IMR-90 (cell line): Measurements from ENCODE around the gene HRH3. TPM values are rescaled to one million over a fixed set of nuclear protein-coding genes. Genes with fewer than 3 reads are reported as not detected.

Experiments used
- ATAC-seq: fragments of 200-7000 bp; cut with Tn5 transposase; 2 replicates; pipeline ENCODE4 v1.9.1; 2020; ENCODE audit warnings: low read depth, mild to moderate bottlenecking, moderate library complexity
- BruUV-seq: library from RNA; stranded (reverse); fragments of 400-500 nt; replicated peaks from 2 replicates; lab custom pipeline; 2021; lab: Mats Ljungman, UMichigan
- CTCF ChIA-PET: fragments of 300-600 bp; formaldehyde crosslinking; extraction: SDS; loops from one replicate; lab custom pipeline; 2021; ENCODE audit warnings: antibody characterized with exemption; lab: Yijun Ruan, JAX
- POLR2A ChIA-PET: fragments of 300-600 bp; sonication (Branson Sonifier 250); formaldehyde crosslinking; loops from one replicate; lab custom pipeline; 2022; ENCODE audit warnings: antibody characterized with exemption; ENCODE audit not compliant: unreplicated experiment; lab: Charles Lee
- DNase-seq: peaks from one replicate; pipeline ENCODE4 v3.0.0; 2013
- H2AFZ ChIP-seq: replicated peaks from 2 replicates; pipeline ENCODE3; 2013; ENCODE audit warnings: low read length, mild to moderate bottlenecking; ENCODE audit not compliant: poor library complexity
- H2AK5ac ChIP-seq: 2 replicates; pipeline ENCODE4 v1.6.1; 2013; ENCODE audit warnings: low read depth, low read length, inconsistent platforms
- H2AK9ac ChIP-seq: replicated peaks from 2 replicates; pipeline ENCODE3; 2013; ENCODE audit warnings: mild to moderate bottlenecking, low read depth, low read length, moderate library complexity; ENCODE audit not compliant: poor library complexity
- H2BK120ac ChIP-seq: 2 replicates; pipeline ENCODE4 v1.6.1; 2013; ENCODE audit warnings: low read depth, low read length, inconsistent platforms
- H2BK15ac ChIP-seq: 3 replicates; pipeline ENCODE4 v1.6.1; 2013; ENCODE audit warnings: low read depth, low read length, inconsistent platforms
- H2BK20ac ChIP-seq: 2 replicates; pipeline ENCODE4 v1.6.1; 2013; ENCODE audit warnings: low read depth, mild to moderate bottlenecking, inconsistent platforms, low read length, moderate library complexity
- H2BK5ac ChIP-seq: 2 replicates; pipeline ENCODE4 v1.6.1; 2013; ENCODE audit warnings: mild to moderate bottlenecking, low read depth, low read length, inconsistent platforms; ENCODE audit not compliant: poor library complexity, severe bottlenecking
- H3K14ac ChIP-seq: replicated peaks from 2 replicates; pipeline ENCODE4 v1.6.1; 2013; ENCODE audit warnings: low read depth, low read length, inconsistent platforms
- H3K18ac ChIP-seq: 2 replicates; pipeline ENCODE4 v1.6.1; 2013; ENCODE audit warnings: low read depth, low read length, control low read depth
- H3K23ac ChIP-seq: 2 replicates; pipeline ENCODE4 v1.6.1; 2013; ENCODE audit warnings: low read depth, low read length, inconsistent platforms
- H3K27ac ChIP-seq: 2 replicates; pipeline ENCODE4 v1.5.1; 2013; ENCODE audit warnings: mild to moderate bottlenecking, control low read depth, low read length; ENCODE audit not compliant: insufficient read depth
- H3K27me3 ChIP-seq: 2 replicates; pipeline ENCODE4 v1.6.1; 2013; ENCODE audit warnings: low read length; ENCODE audit not compliant: control insufficient read depth, insufficient read depth
- H3K36me3 ChIP-seq: 2 replicates; pipeline ENCODE4 v1.6.1; 2013; ENCODE audit warnings: low read length, mixed read lengths; ENCODE audit not compliant: control insufficient read depth, insufficient read depth
- H3K4ac ChIP-seq: 2 replicates; pipeline ENCODE4 v1.6.1; 2013; ENCODE audit warnings: low read depth, low read length, inconsistent platforms
- H3K4me1 ChIP-seq: 2 replicates; pipeline ENCODE4 v1.6.1; 2013; ENCODE audit warnings: low read length, mixed read lengths; ENCODE audit not compliant: control insufficient read depth, insufficient read depth
- H3K4me2 ChIP-seq: 2 replicates; pipeline ENCODE4 v1.6.1; 2013; ENCODE audit warnings: low read depth, mild to moderate bottlenecking, control low read depth, low read length, moderate library complexity
- H3K4me3 ChIP-seq: 2 replicates; pipeline ENCODE4 v1.5.1; 2013; ENCODE audit warnings: low read depth, mild to moderate bottlenecking, control low read depth, low read length, moderate library complexity; ENCODE audit not compliant: insufficient read depth
- H3K56ac ChIP-seq: 2 replicates; pipeline ENCODE4 v1.6.1; 2013; ENCODE audit warnings: low read length, inconsistent platforms; ENCODE audit not compliant: insufficient read depth; ENCODE audit errors: extremely low read depth
- H3K79me1 ChIP-seq, 2 experiments: 2 replicates each; pipeline ENCODE4 v1.6.1; 2013; ENCODE audit warnings: low read length in 2 of 2, inconsistent platforms in 1 of 2, low read depth in 1 of 2
- H3K9ac ChIP-seq: 2 replicates; pipeline ENCODE4 v1.6.1; 2013; ENCODE audit warnings: low read depth, low read length, control low read depth
- H3K9me1 ChIP-seq: 2 replicates; pipeline ENCODE4 v1.6.1; 2013; ENCODE audit warnings: low read length, inconsistent platforms; ENCODE audit not compliant: insufficient read depth
- H3K9me3 ChIP-seq: 2 replicates; pipeline ENCODE4 v1.6.1; 2013; ENCODE audit warnings: low read length; ENCODE audit not compliant: control insufficient read depth, insufficient read depth
- H4K20me1 ChIP-seq: 2 replicates; pipeline ENCODE4 v1.6.1; 2013; ENCODE audit warnings: low read length, inconsistent platforms; ENCODE audit not compliant: insufficient read depth
- H4K5ac ChIP-seq: 2 replicates; pipeline ENCODE4 v1.6.1; 2013; ENCODE audit warnings: mild to moderate bottlenecking, low read depth, low read length, control low read depth
- H4K8ac ChIP-seq, 2 experiments: 2 replicates each; pipeline ENCODE4 v1.6.1; 2013; ENCODE audit warnings: low read depth in 2 of 2, low read length in 2 of 2, control low read depth in 1 of 2, inconsistent platforms in 1 of 2
- H4K91ac ChIP-seq: 2 replicates; pipeline ENCODE4 v1.6.1; 2013; ENCODE audit warnings: low read depth, low read length, inconsistent platforms; ENCODE audit not compliant: insufficient read depth
- CEBPB ChIP-seq: IDR thresholded peaks from 2 replicates; pipeline ENCODE4 v1.6.1; 2012; ENCODE audit warnings: low read depth, low read length, improper control_type of control experiment
- FOS ChIP-seq: fragments of 150-350 bp; IDR thresholded peaks from 2 replicates; pipeline ENCODE4 v1.6.1; 2016; ENCODE audit warnings: low read depth, low read length
- RFX5 ChIP-seq: IDR thresholded peaks from 2 replicates; pipeline ENCODE4 v1.8.0; 2012; ENCODE audit warnings: low read depth, mild to moderate bottlenecking, low read length, moderate library complexity
- SMC3 ChIP-seq: fragments of 150-350 bp; IDR thresholded peaks from 2 replicates; pipeline ENCODE4 v1.6.1; 2016; ENCODE audit warnings: low read depth, mild to moderate bottlenecking, antibody characterized with exemption, low read length, moderate library complexity
- WGBS, 2 experiments: methylation state at CpG; one replicate each; pipeline versions ENCODE4 v1.1.5 to v1.1.7; 2013; ENCODE audit warnings: missing lambda C conversion rate in 2 of 2; ENCODE audit not compliant: insufficient read length in 1 of 2; ENCODE audit errors: extremely low coverage in 2 of 2; 5-methylcytosine and 5-hydroxymethylcytosine counted together
- dilution Hi-C: fragments of 300-500 bp; cut with HindIII; formaldehyde crosslinking; loops from one replicate; pipeline ENCODE4 v1.14.3; 2018; ENCODE audit warnings: low sequenced_read_pairs; ENCODE audit not compliant: unreplicated experiment
- in situ Hi-C: fragments of 300-500 bp; cut with MboI; formaldehyde crosslinking; loops from 3 replicates; pipeline ENCODE4 v1.14.3; 2019; ENCODE audit warnings: low sequenced_read_pairs, inconsistent platforms, mixed read lengths
- intact Hi-C: fragments of 100-400 bp; cut with micrococcal nuclease; formaldehyde crosslinking; loops from 2 replicates; pipeline ENCODE4 v1.10.0; 2022
- polyA plus RNA-seq, 3 experiments: library from polyadenylated mRNA; depleted of rRNA; stranded (reverse); fragments of >200 nt; gene quantifications; 2 replicates each; pipeline ENCODE4 v1.2.3, GENCODE V29; 2012; ENCODE audit warnings: low replicate concordance in 1 of 3
- total RNA-seq: library from RNA; depleted of rRNA; stranded (reverse); fragments of >200 nt; gene quantifications from 2 replicates; pipeline ENCODE4 v1.2.3, GENCODE V29; 2012
- TF ChIP-seq, protein P1 (sequence below): fragments of 150-350 bp; IDR thresholded peaks from 2 replicates; pipeline ENCODE4 v1.6.1; 2017; ENCODE audit warnings: mild to moderate bottlenecking, antibody characterized with exemption, low read length, low read depth

HRH3 gene
- total and polyA plus RNA-seq, 2 of the 4 experiments (the other 2 are of a cell fraction), result not detected

GRCh38 chr20:62226707-62227590 is 6.9 kb upstream of the HRH3 start:
- Histone ChIP-seq H3K9ac (no peak overlapping the region), H3K9me1 (no peaks in the 10 kb centered on the region), H3K23ac (no peak overlapping the region), H3K79me1 (no peaks in the 10 kb centered on the region), H2AK5ac (no peak overlapping the region), H4K20me1 (no peaks in the 10 kb centered on the region), H3K14ac (no peak overlapping the region), H2BK20ac (no peak overlapping the region), H2AK9ac (no peak overlapping the region), H3K36me3 (no peaks in the 10 kb centered on the region), H3K4me2 (no peak overlapping the region), H3K4ac (no peak overlapping the region), H4K91ac (no peak overlapping the region), H4K8ac (no peak overlapping the region), H3K4me1 (no peaks in the 10 kb centered on the region), H2BK120ac (no peak overlapping the region), H2AFZ (no peak overlapping the region), H3K27ac (no peak overlapping the region), H2BK5ac (no peak overlapping the region), H4K5ac (no peak overlapping the region), H3K56ac (no peak overlapping the region), H2BK15ac (no peak overlapping the region), H3K18ac (no peak overlapping the region), H3K27me3 (peaks cover 72% of the 10 kb centered on the region), H3K9me3 (no peaks in the 10 kb centered on the region; the same call in 1 of the 2 replicates), H3K4me3 (no peak overlapping the region)
- ChIA-PET CTCF (no interaction called here), POLR2A (no interaction called here)
- in situ Hi-C loops, result no loop called here
- TF ChIP-seq, protein P1, sequence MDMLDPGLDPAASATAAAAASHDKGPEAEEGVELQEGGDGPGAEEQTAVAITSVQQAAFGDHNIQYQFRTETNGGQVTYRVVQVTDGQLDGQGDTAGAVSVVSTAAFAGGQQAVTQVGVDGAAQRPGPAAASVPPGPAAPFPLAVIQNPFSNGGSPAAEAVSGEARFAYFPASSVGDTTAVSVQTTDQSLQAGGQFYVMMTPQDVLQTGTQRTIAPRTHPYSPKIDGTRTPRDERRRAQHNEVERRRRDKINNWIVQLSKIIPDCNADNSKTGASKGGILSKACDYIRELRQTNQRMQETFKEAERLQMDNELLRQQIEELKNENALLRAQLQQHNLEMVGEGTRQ, result no peak
- TF ChIP-seq CEBPB (no peak), RFX5 (no peak), SMC3 (no peak), FOS (no peak)
- ATAC-seq (no peak), DNase-seq (no peak)
- intact Hi-C loops, result no loop called here
- BruUV-seq, result no TSS peak
- dilution Hi-C loops, result no loop called here
- 61% methylated on average over 8 of the region's 24 CpGs; no CpG with 5 or more reads in 1 of the 2 experiments for WGBS, 2 experiments
